Measurements from ENCODE around the gene DALRD3.

GRCh38 chr3:49028298-49028672 is 9.9 kb upstream of the DALRD3 start:
- no peak for TF ChIP-seq RFX5 (IDR thresholded peaks at IDR 0.05)
- TF ChIP-seq, protein P1, sequence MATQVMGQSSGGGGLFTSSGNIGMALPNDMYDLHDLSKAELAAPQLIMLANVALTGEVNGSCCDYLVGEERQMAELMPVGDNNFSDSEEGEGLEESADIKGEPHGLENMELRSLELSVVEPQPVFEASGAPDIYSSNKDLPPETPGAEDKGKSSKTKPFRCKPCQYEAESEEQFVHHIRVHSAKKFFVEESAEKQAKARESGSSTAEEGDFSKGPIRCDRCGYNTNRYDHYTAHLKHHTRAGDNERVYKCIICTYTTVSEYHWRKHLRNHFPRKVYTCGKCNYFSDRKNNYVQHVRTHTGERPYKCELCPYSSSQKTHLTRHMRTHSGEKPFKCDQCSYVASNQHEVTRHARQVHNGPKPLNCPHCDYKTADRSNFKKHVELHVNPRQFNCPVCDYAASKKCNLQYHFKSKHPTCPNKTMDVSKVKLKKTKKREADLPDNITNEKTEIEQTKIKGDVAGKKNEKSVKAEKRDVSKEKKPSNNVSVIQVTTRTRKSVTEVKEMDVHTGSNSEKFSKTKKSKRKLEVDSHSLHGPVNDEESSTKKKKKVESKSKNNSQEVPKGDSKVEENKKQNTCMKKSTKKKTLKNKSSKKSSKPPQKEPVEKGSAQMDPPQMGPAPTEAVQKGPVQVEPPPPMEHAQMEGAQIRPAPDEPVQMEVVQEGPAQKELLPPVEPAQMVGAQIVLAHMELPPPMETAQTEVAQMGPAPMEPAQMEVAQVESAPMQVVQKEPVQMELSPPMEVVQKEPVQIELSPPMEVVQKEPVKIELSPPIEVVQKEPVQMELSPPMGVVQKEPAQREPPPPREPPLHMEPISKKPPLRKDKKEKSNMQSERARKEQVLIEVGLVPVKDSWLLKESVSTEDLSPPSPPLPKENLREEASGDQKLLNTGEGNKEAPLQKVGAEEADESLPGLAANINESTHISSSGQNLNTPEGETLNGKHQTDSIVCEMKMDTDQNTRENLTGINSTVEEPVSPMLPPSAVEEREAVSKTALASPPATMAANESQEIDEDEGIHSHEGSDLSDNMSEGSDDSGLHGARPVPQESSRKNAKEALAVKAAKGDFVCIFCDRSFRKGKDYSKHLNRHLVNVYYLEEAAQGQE (IDR thresholded peaks at IDR 0.05): no peak
